Esophagus muscularis mucosa (tissue), 4 donors: ENCODE results near the gene XYLT2.

Experiments
- EP300 ChIP-seq: sonication (generic); formaldehyde crosslinking; IDR thresholded peaks from one replicate; pipeline ENCODE4 v1.6.1; 2017; ENCODE audit warnings: antibody characterized with exemption
- POLR2A ChIP-seq: fragments of 450-650 bp; IDR thresholded peaks from one replicate; pipeline ENCODE4 v1.6.1; 2017; ENCODE audit warnings: antibody characterized with exemption, moderate library complexity, mild to moderate bottlenecking, low read depth
- POLR2AphosphoS5 ChIP-seq, 2 donors: sonication (generic); formaldehyde crosslinking; IDR thresholded peaks; one replicate each; pipeline ENCODE4 v1.6.1; 2017; ENCODE audit warnings: antibody characterized with exemption in 2 of 2
- TF ChIP-seq, protein P1 (sequence below), 3 experiments: fragments of 200-600 bp in 2 of 3; fragments of 450-650 bp in 1 of 3; sonication (generic) in 2 of 3; IDR thresholded peaks; one replicate each; pipeline ENCODE4 v1.5.1; 2017 to 2019; ENCODE audit warnings: antibody characterized with exemption in 3 of 3, mild to moderate bottlenecking in 2 of 3, moderate library complexity in 1 of 3

- no peak for TF ChIP-seq POLR2A
- TF ChIP-seq POLR2AphosphoS5 (IDR thresholded peaks at IDR 0.05) = no peak
- TF ChIP-seq, protein P1, sequence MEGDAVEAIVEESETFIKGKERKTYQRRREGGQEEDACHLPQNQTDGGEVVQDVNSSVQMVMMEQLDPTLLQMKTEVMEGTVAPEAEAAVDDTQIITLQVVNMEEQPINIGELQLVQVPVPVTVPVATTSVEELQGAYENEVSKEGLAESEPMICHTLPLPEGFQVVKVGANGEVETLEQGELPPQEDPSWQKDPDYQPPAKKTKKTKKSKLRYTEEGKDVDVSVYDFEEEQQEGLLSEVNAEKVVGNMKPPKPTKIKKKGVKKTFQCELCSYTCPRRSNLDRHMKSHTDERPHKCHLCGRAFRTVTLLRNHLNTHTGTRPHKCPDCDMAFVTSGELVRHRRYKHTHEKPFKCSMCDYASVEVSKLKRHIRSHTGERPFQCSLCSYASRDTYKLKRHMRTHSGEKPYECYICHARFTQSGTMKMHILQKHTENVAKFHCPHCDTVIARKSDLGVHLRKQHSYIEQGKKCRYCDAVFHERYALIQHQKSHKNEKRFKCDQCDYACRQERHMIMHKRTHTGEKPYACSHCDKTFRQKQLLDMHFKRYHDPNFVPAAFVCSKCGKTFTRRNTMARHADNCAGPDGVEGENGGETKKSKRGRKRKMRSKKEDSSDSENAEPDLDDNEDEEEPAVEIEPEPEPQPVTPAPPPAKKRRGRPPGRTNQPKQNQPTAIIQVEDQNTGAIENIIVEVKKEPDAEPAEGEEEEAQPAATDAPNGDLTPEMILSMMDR (IDR thresholded peaks at IDR 0.05) = no peak
- TF ChIP-seq EP300 = no peak
Observed at GRCh38 chr17:50310455-50311111, 35.3 kb upstream of the XYLT2 start.
